ENCODE data around the gene TRIM32.

DNA sequence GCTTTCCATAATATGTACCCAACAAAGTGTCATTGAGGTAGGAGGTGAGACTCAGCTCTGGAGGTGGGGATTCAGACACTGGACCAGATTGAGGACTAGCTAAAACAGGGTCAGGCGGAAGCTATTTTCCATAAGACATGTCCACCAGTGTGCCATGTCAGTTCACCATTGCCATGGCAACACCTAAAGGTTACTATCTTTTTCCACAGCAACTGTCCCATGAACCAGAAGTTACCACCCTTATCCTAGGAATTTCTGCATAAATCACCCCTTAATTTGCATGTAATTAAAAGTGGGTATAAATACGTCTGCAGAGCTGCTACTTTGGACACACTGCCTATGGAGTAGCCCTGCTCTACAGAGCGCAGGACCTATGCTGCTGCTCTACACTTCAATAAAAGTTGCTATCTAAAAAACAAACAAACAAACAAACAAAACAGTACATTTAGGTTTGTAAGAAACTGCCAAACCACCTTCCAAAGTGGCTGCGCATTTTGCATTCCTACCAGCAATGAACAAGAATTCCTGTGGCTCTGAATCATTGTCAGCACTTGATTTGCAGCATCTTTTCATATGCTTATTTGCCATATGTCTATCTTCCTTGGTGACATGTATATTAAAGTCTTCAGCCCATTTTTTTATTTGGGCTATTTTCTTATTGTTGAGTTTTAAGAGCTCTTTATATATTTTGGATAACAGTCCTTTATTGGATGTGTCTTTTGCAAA, 18.0 kb upstream of the TRIM32 start:
- TF ChIP-seq, protein P1, sequence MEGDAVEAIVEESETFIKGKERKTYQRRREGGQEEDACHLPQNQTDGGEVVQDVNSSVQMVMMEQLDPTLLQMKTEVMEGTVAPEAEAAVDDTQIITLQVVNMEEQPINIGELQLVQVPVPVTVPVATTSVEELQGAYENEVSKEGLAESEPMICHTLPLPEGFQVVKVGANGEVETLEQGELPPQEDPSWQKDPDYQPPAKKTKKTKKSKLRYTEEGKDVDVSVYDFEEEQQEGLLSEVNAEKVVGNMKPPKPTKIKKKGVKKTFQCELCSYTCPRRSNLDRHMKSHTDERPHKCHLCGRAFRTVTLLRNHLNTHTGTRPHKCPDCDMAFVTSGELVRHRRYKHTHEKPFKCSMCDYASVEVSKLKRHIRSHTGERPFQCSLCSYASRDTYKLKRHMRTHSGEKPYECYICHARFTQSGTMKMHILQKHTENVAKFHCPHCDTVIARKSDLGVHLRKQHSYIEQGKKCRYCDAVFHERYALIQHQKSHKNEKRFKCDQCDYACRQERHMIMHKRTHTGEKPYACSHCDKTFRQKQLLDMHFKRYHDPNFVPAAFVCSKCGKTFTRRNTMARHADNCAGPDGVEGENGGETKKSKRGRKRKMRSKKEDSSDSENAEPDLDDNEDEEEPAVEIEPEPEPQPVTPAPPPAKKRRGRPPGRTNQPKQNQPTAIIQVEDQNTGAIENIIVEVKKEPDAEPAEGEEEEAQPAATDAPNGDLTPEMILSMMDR (IDR thresholded peaks at IDR 0.05) = no peak
- TF ChIP-seq EP300 (IDR thresholded peaks at IDR 0.05) (no peak), POLR2AphosphoS5 (IDR thresholded peaks at IDR 0.05) (no peak), POLR2A (IDR thresholded peaks at IDR 0.05; ENCODE audit: low read depth) (no peak)

All from esophagus muscularis mucosa (tissue), 4 donors.